GM18508 (cell line): Measurements from ENCODE around the gene EEFSEC.

Source experiments
- ATAC-seq: cut with Tn5 transposase; IDR thresholded peaks from one replicate; pipeline ENCODE4 v1.9.1; 2021; ENCODE audit warnings: moderate number of reproducible peaks; ENCODE audit not compliant: insufficient read depth, unreplicated experiment

Gene EEFSEC

DNA sequence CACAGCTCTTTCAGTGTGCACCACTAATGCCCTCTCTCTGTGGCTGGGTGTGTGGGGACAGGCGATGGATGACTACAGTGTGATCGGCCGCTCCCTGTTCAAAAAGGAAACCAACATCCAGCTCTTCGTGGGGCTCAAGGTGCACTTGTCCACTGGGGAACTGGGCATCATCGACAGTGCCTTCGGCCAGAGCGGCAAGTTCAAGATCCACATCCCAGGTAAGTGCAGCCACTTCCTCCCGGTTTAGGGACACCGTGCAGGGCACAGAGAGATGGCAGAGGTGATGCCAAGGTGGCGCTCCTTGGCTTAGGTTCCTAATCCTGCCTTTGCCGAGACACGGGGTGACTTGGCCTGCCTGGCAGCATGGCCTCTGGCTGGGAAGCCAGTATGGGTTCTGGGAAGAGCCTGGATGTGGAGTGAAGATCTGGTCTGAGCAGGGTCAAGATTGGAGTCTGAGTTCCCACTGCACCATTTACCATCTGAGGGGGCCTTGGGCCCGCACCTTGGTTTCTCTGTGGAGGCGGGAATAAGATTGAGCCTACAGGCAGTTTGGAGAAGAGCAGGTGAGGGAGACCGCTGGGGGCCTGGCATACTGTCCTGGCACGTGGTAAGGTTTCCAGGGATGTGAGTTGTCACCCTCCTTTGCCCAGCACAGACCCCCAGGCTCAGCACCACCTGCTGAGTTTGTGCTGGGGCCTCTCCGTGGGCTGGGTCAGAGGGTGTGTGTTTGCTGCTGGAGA, 205.0 kb downstream of the EEFSEC start:
- ATAC-seq, result no peak

DNA sequence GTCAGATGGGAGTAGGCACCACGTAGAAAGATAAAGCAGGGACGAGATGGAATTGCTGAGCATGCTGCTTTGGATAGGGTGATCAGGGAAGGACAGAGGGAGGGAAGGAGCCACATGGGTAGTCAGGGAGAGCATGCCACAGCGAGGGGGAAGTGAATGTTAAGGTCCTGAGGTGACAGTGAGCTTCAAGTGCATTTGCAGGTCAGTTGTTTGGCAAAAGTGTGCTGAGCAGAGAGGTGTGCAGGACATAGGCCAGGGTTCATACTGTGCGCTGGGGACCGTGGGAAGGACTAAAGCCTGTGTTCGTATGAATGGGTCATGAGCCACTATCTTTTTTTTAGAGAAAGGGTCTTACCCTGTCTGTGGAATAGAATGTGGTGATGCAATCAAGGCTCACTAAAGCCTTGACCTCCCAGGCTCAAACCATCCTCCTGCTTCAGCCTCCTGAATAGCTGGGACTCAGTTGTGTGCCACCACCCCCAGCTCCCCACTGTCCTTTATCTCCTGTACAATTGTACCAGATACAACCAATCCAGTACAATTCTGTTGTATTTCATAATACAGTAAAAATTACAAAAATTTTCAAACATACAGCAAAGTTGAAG, 205.9 kb downstream of the EEFSEC start:
- no peak for ATAC-seq

DNA sequence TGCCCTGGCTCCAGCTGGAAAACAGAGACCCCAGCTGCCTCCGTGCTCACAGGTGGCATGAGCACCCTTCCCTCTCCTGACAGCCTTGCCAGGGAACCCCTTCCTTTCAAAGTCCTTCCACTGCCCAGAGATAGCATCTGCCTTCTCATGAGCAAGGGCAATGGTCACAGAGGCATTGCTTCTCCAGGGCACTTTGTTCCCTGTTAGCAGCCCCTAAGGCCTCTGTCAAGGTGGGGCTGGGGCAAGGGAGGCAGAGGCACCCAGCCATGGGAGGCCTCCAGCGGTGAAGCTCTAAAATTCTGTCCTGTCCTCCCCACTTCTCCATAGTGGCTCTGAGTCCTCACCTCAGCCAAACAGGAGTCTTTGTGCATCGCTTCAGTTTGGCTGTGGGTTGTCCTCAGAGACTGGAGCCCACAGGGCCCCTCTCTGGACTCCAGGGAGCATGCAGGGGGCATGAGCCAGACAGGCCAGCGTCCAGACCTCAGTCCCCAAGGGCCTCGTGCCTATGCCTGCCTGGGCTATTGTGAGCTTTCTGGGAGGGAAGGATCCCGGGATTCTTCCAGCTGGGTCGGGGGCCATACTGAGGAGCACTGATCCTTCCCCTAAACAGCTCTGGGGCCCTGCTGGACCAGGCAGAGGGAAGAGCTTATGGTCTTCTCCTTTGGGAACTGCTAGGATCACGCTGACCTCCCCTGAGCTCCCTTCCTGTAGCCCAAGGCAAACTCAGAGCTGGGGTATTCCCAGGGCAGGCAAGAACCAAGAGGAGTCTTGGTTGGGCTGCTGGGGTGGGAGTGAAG, 206.8 kb downstream of the EEFSEC start:
- no peak for ATAC-seq

DNA sequence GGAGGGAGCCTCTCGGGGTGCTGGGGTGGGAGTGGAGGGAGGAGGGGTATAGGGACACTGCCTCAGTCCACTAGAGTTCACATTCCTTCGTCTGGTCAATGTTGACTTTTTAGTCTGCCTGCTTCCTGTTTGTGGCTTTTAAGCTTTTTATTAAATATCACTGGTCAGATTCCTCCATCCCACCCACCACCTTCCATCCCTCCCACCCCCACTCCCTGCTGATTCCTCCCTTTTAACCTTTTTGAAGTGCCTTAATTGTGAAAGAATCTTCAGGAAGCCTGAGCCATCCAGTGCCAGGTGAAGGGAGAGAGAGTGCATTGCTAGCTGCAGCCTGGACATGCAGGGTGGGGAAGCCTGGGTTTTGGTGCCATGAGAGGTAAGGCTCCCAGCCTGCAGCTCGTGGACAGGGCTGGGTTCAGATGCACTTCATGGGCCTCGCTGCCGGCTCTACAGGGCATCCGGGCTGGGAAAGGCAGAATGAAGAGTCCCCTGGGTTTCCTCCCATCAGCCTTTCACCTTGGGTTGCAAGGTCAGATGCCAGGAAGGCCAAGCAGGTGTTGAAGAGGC, 207.5 kb downstream of the EEFSEC start:
- ATAC-seq, result no peak

DNA sequence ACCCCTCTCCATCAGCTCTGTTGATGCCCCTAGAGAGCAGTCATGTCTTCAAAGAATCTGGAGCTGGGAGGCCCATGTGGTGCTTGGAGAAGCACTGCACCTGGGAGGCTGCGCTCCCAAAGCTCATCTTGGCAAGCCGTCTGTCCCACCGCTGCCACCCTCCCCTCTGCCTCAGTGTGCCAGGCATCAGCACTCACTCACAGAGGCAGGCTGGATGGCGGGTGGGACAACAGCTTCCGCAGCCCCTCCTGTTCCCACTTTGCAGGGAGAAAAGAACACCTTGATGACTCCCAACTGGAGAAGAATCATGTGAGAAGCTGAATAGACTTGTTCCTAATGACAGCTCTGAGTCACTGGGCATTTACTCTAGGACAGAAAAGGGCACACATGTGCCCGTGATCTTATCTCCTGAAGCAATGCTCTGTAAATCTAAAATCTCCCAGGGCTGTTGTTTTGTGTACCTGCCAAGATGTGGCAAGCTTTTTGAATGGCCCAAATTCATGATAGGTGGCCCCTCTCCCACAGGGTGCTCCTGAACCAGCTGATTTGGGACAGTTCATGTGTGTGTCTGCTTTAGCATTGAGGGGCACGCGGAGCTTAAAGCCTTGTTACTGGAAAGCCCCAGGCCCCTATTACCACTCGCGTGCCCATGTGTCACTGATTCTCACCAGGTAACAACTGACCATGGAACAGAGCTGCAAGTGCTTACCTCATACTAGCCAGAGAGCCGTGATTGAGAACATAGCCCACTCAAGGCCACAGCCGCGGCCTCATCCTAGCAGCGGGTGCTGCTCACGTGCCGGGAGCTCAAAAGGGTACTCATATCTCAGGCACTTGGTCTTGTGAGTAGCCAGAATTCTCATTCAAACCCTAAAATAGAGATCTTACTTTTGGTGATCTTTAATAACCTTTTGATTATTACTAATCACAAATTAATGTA, 209.0 kb downstream of the EEFSEC start:
- ATAC-seq, result no peak

DNA sequence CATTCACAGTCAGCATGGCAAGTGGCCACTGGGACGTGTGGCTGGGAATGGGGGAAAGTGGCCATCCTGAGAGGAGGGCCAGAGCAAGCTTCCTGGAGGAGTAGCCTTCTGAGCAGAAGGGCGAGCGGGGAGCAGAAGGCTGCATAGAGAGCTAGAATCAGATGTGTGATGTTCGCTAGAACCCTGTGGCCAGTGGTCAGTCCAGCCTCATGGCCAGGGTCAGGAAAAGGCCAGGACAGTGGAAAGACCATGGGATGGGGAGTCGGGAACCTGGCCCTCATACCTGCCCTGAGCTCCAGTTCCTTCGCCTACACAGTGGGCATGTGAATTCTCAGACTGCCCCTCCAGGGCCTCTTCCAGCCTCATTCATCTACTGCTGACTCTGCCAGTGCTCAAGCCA, 211.0 kb downstream of the EEFSEC start:
- no peak for ATAC-seq

DNA sequence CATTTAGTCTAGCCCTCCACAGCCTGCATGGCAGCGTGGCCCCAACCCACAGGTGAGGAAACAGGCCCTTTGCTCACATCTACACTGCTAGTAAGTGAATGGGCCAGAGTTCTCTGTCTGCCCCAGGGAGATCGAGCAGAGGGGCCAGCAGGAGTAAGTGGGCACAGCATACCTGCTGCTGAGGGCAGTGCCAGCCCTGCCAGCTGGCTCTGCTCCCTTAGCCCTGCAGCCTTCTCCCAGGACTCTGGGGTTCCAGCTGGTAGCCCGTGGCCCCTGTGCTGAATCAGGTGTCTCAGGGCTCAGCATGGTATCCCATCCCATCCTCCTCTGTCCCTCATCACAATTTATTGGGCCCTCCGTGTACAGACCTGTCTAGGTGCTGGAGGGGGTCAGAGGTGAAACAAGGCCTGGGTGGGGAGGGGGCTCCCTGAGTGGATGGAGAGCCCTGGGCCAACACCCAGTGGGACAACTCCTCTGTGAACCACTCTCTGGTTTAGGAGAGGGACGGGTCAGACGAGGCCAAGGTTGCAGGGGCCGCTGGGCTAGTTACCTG, 211.6 kb downstream of the EEFSEC start:
- ATAC-seq, result no peak

DNA sequence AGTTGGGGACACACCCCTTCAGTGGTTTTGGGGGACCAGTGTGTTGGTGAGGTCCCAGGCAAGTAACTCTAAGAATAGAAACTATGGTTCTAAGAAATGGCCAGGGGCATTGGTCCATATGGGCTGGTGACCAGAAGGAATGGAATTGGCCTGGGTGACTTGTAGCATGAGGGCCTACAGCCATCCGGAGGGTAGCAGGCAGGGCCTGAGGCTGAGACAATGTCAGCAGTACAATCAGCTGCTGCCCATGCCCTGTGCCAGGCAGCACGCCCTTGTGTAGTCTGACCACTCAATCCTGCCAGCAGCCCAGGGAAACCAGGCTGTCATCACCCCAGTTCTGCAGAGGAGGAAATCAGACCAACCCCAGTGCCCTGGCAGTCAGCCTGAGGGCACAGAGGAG, 212.9 kb downstream of the EEFSEC start:
- no peak for ATAC-seq

DNA sequence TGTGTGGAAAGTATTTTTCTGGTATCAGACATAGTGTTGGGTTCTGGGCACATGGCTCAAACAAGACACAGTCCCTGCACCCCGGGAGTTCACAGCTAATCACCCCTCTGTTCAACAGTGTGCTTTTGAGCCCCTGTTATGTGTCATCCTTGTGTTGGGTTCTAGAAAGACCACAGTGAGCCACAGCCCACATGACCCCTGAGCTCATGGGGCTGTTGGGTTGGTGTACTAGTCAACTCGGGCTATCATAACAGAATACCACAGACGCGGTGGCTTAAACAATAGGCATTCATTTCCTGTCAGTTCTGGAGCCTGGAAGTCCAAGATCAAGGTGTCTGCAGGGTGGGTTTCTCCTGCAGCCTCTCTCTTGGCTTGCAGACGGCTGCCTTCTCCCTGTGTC, 213.4 kb downstream of the EEFSEC start:
- ATAC-seq, result no peak

DNA sequence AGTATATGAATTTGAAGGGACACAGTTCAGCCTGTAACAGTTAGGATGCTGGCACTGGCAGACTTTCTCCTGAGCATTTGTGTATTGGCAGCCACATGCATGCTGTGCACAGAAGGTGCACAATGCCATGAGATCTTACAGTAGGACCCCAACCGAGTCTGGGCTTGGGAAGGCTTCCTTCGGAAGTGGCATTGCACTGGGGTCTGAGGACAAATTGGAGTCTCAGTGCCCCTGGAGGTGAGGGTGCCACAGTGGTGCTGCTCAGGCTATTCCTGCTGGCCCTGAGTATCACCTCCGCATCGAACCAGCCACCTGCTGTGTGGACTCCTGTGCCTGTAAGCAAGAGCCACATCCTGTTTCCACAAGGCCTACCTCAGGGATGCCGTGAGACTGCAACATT, 213.9 kb downstream of the EEFSEC start:
- ATAC-seq, result no peak

DNA sequence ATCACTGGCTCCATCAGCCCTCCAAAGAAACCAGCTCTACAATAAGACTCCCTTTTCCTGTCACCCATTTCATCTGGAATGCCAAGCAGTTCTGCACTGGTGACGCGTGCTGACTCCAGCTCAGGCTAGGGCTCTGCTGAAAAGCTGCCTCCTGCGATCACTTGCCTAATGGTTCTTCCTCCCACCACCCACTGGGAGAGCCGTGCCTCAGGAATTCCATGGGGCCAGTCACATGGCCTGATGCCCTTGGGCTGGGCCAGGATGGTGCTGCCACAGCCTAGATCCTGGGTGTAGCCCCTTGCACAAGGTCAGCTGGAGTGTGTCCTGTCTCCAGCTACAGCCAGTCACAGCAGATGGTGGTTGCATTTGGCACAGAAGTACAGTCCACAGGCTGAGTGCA, 214.5 kb downstream of the EEFSEC start:
- ATAC-seq, result no peak

DNA sequence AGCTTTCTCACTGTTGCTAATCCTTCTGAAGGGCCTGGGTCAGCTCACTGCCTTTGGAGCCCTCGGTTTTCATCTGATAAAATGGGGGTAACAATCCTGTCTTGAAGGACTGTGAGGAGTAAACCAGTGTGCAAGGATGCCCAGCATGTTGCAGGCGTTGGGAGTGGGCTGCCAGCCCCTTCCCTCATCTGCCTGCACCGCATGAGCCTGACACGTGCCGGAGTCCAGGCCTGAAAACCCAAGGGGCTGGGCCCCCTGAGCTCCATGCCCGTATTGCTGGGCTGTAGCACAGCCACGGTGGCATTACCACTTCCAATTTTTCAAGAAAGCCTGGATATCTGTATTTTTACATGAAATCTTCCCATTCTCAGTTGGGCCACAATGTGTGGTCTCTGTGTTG, 215.3 kb downstream of the EEFSEC start:
- no peak for ATAC-seq

DNA sequence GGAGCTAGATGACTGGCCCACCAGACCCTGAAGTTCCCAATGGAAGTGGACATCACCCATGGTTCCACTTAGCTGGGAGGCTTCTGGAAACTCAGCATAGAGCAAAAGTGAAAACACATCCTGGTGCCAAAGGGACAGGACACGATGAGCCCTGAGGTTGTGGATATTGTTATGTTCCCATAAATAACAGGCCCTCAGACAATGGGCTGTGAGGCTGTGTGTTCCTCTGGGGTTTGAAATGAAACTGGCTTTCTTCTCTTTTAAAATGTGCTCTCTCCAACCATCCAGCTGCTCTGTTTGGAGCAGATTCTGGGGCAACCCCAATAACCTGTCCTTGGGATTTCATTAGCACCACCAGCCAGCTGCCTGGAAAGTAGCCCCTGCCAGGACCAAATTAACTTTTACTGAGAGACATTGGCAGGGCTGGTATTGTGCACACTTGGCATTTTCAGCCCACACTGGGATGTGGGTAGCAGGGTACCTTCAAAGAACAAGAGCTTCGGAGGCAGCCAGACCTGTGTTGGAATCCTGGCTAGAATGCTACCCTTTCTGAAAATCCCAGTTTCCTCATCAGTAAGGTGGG, 215.9 kb downstream of the EEFSEC start:
- ATAC-seq, result no peak

DNA sequence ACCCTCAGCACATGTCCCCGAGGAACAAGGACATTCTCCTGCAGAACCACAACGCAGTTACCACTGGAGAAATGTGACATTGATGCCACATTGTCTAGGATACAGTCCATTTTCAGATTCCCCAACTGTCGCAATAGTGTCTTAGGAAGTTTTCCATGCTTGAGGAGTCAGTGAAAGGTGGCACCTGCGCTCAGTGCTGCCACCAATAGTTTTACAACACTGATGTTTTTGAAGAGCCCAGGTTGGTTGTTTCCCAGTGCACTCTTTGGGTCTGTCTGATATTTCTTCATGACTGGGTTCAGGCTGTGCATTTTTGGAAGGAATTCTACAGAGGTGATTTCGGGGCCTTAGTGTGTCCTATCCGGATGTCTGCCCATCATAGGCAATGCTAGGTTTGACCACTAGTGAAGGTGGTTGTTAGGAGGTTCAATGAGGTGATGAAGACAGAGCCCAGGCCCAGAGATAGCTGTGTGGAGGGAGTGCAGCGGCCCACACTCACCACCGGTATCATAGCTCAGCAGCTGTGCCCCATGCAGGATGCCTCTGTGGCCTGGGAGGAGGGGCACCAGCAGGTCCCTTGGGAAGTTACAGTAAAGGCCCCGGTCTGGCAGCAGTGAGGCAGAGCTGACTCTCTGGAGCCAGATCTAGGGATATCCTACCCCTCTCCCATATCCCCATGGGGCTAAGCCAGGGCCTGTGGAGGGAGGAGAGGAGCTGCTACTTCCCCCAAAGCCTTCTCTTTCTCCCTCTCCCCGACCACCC, 216.8 kb downstream of the EEFSEC start:
- ATAC-seq, result no peak

DNA sequence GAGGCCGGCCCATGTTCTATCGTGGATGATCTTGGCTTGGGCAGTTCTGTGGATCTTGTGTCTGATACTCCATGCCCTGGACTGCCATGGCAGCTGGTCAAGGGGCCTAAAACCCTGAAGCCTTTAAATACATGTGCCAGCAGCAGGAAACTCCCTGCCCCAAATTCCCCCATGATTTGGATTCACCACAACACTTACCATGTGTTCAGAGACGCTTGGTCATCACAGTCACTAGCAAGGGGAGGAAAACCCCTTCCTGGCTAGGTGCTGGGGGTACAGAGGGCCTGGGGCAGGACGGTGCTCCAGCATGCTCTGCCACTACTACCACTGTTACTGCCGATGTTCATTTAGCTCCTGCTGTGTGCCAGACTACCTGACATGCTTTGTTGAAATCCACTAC, 219.0 kb downstream of the EEFSEC start:
- no peak for ATAC-seq

DNA sequence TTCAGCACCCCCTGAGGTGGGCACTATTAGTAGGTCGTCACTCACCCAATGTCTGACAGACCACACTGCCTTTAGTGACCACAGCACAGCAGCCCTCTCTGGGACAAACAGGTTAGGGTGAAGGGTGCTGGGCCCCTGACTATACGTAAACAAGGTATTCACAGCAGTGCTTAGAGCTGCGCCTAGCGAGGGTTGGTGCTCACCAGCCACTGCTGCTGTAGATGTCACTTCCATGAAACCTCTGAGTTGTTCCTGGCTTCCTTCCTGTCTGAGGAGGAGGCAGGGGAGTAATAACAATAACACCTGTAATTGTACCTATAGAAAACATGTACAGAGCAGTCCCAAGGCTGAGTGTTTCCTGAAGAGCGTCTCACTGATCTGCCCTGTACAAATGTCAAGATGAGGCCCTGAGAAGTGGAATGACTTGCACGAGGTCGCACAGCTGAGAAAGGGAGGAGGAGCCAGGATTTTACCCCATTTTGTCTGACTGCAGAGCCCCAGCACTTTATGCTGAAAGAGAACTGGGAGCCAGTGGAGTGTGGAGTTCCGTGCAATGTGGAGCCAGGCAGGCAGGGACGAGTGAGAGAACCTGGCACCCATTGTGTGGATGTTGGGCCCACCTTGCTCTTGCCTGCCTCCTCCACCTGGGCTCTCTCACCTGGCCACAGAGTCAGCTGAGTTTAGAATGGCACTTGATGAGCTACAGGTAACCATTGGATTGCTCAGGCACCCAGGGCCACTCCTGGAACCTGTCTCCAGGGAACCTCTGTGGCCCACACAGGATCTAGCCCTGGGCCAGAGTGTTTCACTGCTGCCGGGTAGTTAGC, 219.6 kb downstream of the EEFSEC start:
- ATAC-seq, result no peak

DNA sequence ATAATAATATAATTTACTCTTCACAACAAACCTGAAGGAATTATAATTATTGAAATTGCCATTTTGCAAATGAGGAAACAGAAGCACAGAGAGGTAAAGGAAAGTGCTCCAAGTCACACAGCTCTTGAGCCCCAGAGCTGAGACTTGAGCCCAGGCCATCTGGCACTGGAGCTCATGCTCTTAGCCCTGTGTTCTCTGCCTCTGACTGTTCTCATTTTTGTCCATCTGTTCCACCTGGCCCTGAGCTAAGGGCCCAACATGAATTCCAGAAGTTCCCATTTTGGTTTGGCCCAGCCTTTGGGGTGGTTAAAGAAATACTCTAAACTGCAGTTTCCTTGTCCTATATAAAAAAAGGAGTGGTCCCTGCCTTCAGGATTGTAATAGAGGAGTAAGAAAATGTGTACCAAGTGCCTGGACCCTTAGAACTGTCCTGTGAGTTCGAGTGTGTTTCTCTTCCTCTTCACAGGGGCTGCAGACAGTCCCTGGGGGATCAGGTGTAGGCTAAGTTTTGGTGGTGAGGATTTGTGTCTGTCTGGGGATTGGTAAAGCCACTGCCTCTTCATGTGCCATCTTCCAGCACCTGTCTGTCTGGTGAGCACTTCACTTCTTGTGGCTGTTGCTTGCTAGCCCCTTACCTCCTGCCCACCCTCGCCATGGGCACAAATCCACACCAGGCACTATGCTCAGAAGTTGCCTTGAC, 221.6 kb downstream of the EEFSEC start:
- ATAC-seq, result no peak
